Bronchial epithelial cell (primary cell): ENCODE data around the gene MAP3K9. TPM values are rescaled to one million over a fixed set of nuclear protein-coding genes. Genes with fewer than 3 reads are reported as not detected.
A peak's percentile ranks its signal among the peaks of the same experiment; 100 is the strongest.

Experiments
- DNase-seq: peaks from one replicate; pipeline ENCODE4 v3.0.0-alpha.2; 2010; ENCODE audit warnings: low read depth
- FAIRE-seq: peaks from 2 replicates; lab custom pipeline; 2011; peaks lifted over from hg19 to GRCh38; lab: Jason Lieb, UNC
- H3K27me3 ChIP-seq: 2 replicates; pipeline ENCODE4 v1.5.1; 2011; ENCODE audit warnings: low read length; ENCODE audit not compliant: control insufficient read depth, insufficient read depth
- H3K36me3 ChIP-seq: 2 replicates; pipeline ENCODE4 v1.5.1; 2011; ENCODE audit warnings: low read length; ENCODE audit not compliant: control insufficient read depth, insufficient read depth
- H3K4me3 ChIP-seq: 2 replicates; pipeline ENCODE4 v1.5.1; 2011; ENCODE audit warnings: mild to moderate bottlenecking, low read depth, low read length, control low read depth
- total RNA-seq: library from RNA; depleted of rRNA; stranded (reverse); fragments of >200 nt; gene quantifications from 2 replicates; pipeline ENCODE4 v1.2.1, GENCODE V29; 2014
- TF ChIP-seq, protein P1 (sequence below): IDR thresholded peaks from 2 replicates; pipeline ENCODE4 v1.5.1; 2011; ENCODE audit warnings: mild to moderate bottlenecking, moderate library complexity, low read length, control low read depth, inconsistent platforms; ENCODE audit not compliant: insufficient read depth, severe bottlenecking

Gene MAP3K9
- total RNA-seq, 1 donor from 2014 or later, result 11.6 TPM

DNA sequence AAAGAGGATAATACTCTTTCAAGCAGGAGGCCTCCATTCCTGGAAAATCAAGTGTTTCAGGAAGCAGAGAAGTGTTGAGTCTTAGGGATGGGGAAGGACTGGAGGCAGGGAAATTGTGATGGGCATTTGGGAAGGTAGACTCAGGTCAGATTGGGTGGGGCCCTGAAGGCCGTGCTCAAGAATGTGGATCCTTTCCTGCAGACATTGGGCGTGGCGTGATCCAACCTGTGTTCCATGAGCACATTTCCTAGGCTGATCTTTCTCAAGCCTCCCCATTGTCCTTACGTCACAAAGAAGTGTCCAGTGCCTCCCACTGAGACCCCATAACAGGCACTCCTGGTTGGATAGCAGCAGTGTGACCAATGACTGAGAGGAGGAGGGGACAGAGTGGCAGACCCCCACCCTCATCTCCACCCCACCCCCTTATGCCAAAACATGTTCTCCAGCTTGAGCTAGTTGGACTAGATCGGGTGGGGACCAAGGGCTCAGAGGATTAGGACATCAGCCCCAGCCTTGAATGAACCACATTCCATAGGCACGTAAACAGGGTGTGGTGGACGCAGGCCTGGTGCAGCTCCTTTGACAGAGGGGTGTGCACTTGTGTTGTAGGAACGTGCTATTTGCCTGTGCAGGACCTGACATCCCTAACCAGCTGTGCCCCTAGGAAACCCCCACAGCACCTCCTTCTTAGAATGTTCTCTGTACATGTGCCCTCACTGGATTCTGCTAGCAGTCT, 90.8 kb downstream of the MAP3K9 start:
- peak; percentile 58 for DNase-seq
- Histone ChIP-seq H3K36me3 (no peaks in the 10 kb centered on the region), H3K4me3 (no peak overlapping the region), H3K27me3 (no peaks in the 10 kb centered on the region)
- peak; percentile 95 for FAIRE-seq
- TF ChIP-seq, protein P1, sequence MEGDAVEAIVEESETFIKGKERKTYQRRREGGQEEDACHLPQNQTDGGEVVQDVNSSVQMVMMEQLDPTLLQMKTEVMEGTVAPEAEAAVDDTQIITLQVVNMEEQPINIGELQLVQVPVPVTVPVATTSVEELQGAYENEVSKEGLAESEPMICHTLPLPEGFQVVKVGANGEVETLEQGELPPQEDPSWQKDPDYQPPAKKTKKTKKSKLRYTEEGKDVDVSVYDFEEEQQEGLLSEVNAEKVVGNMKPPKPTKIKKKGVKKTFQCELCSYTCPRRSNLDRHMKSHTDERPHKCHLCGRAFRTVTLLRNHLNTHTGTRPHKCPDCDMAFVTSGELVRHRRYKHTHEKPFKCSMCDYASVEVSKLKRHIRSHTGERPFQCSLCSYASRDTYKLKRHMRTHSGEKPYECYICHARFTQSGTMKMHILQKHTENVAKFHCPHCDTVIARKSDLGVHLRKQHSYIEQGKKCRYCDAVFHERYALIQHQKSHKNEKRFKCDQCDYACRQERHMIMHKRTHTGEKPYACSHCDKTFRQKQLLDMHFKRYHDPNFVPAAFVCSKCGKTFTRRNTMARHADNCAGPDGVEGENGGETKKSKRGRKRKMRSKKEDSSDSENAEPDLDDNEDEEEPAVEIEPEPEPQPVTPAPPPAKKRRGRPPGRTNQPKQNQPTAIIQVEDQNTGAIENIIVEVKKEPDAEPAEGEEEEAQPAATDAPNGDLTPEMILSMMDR, result no peak

DNA sequence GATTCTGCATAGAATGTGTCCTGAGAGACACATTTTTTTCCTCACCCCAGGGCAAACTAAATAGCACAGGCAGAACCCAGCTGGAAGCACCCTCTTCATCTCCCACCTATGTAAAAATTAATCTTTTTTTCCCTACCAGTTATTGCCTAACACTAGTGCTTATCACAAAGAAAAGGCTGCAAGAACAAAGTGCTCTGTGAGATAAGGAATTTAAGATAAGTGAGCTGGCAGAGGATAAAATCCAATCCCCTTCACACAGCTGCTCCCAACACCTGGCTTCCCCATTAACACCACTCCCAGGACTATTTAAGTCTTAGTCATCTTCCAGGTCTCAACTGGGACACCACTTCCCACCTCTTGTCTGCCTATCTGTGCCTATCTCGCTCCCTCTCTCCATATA, 92.4 kb downstream of the MAP3K9 start:
- H3K36me3 ChIP-seq, result no peaks in the 10 kb centered on the region
- H3K27me3 ChIP-seq, result no peaks in the 10 kb centered on the region
- TF ChIP-seq, protein P1, result no peak
- no peak overlapping the region for H3K4me3 ChIP-seq
- FAIRE-seq, result no peak
- DNase-seq, result no peak

DNA sequence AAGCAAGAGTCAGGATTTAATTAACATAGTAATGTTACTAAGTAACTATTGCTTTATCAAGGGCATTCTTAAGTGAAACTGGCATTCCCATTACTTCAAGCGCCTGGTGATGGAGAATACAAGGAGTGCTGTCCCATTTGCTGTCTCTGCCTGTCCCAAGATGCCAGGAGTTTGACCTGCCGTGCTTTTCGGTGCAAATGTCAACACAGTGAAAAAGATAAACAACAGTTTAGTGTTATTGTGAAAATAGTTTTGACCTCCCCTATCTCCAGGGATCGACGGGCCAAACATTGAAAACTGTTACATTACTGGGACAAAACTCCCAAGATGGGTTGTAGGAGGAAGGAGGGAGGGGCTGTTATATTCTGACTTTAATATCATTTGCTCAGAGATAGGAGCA, 92.8 kb downstream of the MAP3K9 start:
- TF ChIP-seq, protein P1, result no peak
- no peaks in the 10 kb centered on the region for H3K27me3 ChIP-seq
- no peak for DNase-seq
- H3K4me3 ChIP-seq, result no peak overlapping the region
- H3K36me3 ChIP-seq, result no peaks in the 10 kb centered on the region
- no peak for FAIRE-seq

DNA sequence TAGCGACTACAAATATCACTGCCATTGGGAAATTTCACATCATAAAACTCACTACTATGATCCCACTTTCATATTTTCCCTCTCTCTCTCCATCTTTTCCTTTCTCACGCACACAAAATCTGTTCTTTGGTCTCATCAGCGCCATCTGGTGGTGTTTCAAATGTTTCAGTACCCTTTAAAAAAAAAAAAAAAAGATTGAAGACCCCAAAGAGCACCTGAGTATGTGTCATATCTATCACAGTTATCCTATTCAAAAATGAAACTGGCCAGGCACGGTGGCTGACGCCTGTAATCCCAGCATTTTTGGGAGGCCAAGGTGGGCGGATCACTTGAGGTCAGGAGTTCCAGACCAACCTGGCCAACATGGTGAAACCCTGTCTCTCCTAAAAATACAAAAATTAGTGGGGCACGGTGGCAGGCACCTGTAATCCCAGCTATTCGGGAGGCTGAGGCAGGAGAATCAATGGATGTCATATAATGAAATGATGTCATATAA, 95.2 kb downstream of the MAP3K9 start:
- FAIRE-seq (no peak), DNase-seq (peak; percentile 53)
- H3K36me3 ChIP-seq, result no peaks in the 10 kb centered on the region
- H3K27me3 ChIP-seq, result no peaks in the 10 kb centered on the region
- TF ChIP-seq, protein P1, result peak; percentile 43
- H3K4me3 ChIP-seq, result no peak overlapping the region

DNA sequence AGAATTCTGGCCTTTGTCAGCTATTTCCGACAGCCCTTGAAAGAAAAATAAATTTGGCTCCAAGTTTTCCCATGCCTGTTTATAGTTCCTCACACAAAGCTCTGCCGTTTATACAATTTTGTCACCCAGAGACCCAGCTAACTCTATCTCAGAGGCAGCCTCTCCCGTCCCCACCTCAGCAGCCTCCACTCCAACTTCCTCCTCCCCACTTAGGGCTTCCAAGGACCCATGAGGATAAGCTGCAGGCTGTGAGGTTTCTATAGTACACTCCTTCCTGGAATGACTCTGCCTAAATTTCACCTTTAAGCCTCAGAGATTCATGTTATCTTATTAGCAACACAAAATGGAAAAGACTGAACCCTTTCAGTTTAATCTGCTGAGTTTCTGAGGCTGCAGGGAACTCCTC, 95.8 kb downstream of the MAP3K9 start:
- H3K36me3 ChIP-seq, result no peaks in the 10 kb centered on the region
- TF ChIP-seq, protein P1, result no peak
- DNase-seq (no peak), FAIRE-seq (no peak)
- H3K27me3 ChIP-seq, result no peaks in the 10 kb centered on the region
- H3K4me3 ChIP-seq, result no peak overlapping the region
